Activated CD8-positive, alpha-beta memory T cell treated with anti-CD3 and anti-CD28 coated beads, Interleukin-2, amount 50 U/mL, for 1 hour (primary cell): Measurements from ENCODE around the gene MST1R.
"Not testable (repeated sequence)": the region's sequence is repeated elsewhere in the genome, so short reads cannot be mapped to it uniquely, and the experiment has no call there.

Experiments
- DNase-seq: peaks from one replicate; pipeline ENCODE4 v3.0.0-alpha.2; 2020; ENCODE audit errors: extremely low read depth

MST1R gene

DNA sequence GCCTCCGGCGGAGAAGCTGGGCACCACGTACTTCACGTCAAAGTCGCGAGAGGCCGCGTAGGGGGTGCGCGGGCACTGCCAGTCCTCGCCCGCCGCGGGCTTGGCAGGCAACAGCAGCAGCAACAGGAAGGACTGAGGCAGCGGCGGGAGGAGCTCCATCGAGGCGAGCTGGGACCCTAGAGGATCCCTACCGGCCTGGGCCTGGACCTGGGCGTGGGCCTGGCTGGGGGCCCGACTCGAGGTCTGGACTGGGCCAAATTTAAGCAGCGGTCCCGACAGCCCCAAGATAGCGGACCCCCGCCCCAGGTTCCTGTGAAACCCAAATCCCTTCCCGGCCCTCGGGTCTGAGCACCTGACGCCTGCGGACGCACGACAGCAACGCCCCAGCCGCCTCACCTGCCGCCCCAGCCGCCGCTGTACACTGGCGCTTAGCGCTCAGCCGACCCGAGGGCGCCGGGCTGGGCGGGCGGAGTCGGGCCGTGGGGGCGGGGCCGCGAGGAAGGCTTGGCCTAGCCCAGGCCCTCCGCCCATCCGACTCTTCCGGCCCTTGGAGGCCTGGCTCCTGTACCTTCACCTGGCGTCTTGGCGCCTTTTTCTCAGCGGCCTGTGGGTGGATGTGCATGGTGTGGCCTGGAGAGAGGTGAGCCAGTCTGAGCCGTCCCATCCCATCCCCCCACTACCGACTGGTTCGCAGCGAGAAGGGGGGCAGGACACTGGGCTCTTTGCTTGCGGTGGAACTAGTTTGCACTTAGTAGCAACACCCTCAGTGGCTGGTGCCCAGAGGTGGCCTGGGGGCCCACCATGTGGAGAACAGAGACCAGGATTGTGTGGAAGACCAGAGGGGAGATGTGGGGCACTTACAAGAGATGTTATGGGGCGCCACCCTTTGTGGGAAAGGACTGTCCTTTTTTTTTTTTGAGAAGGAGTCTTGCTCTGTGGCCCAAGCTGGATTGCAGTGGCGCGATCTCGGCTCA lies at the start of gene MST1R:
MST1R (minus strand) TSS at position 423 of the 974 bp plus-strand sequence; CDS start at position 159, 264 bp downstream.
- peak; percentile 36 for DNase-seq

DNA sequence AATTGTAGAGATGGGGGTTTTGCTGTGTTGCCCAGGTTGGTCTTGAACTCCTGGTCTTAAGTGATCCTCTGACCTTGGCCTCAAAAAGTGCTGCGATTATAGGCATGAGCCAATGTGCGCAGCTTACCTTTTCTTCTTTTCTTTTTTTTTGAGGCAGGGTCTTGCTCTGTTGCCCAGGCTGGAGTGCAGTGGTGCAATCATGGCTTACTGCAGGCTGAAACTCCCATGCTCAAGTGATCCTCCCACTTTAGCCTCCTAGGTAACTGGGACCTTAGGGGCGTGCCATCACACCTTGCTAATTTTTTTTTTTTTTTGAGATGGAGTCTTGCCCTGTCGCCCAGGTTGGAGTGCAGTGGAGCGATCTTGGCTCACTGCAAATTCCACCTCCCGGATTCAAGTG lies 49.3 kb upstream of the MST1R start:
- DNase-seq, result no peak

DNA sequence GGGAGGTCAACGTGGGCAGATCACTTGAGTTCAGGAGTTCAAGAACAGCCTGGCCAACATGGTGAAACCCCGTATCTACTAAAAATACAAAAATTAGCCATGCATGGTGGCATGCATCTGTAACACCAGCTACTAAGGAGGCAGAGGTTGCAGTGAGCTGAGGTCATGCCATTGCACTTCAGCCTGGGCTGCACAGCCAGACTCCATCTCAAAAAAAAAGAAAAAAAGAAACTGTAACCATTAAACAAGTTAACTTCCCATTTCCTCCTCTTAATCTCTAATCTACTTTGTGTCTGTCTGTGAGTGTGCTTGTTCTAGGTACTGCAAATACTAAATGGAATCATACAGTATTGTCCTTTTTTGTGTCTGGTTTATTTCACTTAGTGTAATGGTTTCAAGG lies 39.0 kb upstream of the MST1R start:
- no peak for DNase-seq

DNA sequence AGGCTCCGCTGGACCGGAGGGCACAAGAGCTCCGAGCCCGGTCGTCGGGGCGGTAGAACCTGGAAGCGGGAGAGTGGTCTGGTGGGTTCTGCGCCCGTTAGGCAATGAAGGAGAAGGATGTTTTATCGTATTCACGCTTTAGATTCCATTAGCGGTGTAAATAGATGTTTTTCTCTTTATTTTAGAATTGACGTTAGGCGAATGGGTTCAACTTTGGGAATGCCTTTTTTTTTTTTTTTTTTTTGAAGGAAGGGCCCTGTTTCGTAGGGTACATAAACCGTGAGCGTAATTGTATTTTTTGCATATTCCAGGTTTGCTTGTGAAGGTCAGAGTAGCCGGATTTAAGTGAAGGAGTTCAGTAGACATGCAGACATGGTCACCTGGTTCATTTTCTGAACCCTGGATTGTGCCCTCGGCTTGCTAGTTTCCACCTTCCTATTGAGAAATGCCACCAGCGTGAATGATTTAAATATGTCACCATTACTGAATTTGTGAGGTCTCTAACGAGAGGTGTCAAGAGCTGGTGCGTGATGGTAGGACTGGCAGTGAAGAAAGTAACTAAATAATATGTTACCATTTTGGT lies 37.1 kb upstream of the MST1R start:
- DNase-seq, result no peak

DNA sequence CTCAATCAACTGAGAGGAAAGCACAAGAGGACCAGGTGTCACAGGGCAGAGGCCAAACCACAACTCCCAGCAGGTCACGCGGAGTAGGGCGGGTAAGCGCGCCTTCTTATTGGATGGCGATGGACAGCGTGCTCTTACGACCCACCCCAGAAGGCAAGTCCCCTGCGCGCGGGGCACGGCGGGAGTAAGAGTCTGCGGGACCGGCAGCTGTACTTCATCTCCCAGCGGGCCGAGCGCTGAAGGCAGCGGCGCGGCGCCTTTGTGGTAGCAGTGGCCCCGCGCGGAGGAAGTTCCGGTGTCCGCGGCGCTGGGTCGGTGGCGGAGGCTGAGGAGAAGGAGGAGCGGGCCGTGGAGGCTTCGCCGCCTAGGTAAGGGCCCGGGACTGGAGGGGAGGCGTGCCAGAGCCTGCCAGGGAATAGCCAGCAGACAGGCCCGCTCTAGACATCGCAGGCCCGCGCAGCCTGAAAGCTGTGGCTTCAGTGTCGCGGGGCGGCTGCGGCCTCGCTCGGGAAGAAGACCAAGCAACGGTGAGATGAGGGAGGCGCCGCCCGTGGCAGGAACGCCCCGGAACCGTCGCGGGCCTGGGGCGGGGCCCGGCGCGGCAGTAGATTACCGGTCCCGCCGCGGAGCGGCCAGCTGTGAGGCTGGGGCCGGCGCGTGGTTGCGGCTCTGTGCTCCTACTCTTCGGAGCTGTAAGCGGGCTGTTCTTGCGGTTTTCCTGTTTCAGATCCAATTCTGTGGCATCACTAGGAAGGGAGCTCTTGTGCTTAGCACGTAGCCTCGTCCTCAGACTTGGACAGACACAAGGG lies 36.4 kb upstream of the MST1R start, which contains the start of gene RBM6:
RBM6 (plus strand) TSS at position 293 of the 809 bp plus-strand sequence. CDS start 22,492 bp downstream, outside the sequence.
- peak; percentile 65 for DNase-seq

DNA sequence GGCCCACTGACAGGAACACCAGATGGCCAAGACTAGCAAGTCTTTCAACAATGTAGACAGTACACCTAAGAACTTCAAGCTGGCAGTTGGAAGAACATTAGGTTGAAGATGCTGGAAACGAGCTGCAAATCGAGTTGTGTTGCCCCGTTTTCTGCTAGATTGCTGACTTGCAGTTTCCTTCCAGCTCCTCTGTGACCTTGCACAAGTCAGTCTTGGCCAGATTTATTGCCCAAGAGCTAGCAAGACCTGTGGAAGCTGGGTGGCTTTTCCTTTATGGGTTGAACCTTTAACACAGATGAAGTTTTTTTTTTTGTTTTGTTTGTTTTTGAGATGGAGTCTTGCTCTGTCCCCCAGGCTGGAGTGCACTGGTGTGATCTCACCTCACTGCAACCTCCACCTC lies 33.4 kb upstream of the MST1R start:
- DNase-seq, result no peak

DNA sequence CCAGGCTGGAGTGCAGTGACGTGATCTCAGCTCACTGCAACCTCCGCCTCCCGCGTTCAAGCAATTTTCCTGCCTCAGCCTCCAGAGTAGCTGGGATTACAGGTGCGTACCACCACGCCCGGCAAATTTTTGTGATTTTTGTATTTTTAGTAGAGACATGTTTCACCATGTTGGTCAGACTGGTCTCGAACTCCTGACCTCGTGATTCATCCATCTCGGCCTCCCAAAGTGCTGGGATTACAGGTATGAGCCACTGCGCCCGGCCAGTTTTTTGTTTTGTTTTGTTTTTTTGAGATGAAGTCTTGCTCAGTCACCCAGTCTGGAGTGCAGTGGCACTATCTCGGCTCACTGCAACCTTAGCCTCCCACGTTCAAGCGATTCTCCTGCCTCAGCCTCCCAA lies 28.6 kb upstream of the MST1R start:
- not testable (repeated sequence) for DNase-seq

DNA sequence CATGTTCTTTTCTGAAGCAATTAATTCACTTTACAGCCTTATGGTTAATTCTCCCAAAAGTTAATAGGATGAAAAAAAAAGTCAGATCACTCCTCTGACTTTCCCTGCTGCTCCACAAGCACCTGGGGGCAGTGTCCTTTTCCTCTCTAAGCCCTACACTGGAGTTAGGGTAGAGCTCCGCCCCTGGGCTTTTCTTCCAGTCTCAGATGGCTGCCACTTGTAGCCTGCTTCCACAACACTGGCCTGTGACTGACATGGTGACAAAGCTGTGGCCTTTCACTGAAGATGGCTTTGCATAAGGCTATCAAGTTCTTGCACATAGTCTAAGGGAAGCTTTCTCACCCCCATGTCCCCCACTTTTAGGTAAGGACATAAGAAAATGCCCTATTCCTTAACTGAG lies 27.2 kb upstream of the MST1R start:
- no peak for DNase-seq

DNA sequence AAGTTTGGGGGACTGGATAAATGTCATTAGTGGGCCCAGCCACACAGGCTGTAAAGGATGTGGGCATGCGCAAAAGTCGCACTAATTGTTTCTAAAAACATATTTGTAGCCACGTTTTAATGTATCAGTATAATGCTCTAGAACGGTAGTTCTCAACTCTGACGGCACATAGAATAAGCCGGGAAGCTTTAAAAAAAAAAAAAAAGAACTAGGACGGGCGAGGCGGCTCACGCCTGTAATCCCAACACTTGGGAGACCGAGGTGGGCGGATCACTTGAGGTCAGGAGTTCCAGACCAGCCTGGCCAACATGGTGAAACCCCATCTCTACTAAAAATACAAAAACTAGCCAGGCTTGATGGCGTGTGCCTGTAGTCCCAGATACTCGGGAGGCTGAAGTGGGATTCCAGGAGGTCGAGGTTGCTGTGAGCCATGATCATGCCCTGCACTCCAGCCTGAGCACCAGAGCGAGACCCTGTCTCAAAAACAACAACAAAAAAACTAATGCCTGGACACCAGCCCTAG lies 26.6 kb upstream of the MST1R start:
- DNase-seq, result no peak

DNA sequence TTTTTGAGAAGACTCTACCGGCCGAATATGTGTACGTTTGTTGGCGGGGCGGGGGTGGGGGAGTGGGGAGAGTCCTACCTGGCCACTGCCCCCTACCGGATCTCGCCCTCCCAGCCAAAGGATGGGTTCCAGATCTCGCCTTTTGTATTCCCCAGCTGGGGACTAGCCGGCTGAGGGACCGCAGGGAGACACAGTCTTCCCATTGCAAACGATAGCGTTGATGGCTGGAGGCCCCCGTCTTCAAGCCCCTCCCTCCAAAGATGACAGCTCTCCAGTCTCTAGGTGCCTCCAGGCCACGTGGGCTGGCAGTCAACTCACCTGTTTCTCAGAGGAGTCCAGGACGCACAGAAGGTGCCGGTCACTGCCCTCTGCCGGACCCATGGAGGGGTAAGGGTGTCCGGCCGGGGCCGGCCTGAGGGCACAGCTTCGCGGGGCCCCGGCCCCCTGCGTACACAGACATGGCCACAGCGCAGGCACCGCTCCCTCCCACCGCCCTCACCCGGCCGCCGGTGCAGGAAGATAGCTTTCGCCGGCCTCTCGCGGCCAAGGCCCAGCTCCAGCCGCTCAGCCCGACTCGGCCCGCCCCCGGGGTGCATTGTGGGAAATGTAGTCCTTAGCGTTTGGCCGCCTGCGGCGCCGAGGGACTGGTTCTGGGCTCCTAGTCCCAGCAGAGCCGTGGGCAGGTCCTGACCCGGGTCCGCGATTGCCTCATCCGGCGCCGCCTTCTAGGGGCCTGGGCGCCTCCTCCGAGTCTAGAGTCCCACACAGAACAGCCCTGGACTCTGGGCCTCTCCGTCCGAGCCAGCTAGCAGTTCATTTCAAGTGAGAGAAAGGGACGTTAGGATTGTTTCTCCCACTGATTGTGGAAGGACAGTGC lies 25.9 kb upstream of the MST1R start, which contains the start of gene MON1A:
MON1A (minus strand) TSS at position 521 of the 877 bp plus-strand sequence. CDS start 16,465 bp downstream, outside the sequence.
- DNase-seq, result peak; percentile 46

DNA sequence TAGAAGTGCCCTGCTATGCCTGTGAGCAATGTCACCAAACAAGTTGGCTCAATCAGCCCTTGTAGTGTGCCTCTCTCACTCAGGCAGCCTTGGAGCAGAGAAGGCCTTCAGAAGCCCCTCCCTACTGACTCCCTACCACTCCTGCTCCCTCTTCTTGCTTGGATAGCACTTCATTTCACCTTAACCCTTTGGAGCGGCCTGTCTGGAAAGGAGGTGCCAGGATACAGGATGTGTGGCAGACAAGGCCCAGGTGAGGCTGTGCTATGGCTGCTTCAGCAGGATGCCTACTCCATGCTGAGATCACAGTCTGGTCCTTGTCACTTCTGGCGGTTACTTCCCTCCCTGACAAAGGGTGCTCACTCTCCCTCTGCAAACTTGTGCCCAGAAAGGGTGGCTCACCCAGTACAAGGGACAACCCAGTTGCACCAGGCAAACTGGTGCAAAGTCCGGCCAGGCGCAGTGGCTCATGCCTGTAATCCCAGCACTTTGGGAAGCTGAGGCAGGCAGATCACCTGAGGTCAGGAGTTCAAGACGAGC lies 24.9 kb upstream of the MST1R start:
- no peak for DNase-seq

DNA sequence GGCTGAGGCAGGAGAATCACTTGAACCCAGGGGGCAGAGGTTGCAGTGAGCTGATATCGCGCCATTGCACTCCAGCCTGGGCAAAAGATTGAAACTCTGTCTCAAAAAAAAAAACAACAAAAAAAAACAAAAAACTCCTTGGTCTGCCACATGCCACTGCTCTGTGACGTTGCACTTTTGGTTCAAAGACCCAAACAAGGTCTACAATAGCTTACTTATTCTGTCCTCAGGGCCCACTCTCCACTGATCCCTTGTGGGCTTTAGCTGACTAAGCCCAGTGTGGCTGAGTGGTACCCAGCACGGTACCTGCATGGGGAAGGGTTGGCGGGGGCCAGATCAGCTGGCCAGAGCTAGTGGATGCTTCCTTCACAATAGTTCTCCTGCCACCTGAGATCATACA lies 24.1 kb upstream of the MST1R start:
- no peak for DNase-seq

DNA sequence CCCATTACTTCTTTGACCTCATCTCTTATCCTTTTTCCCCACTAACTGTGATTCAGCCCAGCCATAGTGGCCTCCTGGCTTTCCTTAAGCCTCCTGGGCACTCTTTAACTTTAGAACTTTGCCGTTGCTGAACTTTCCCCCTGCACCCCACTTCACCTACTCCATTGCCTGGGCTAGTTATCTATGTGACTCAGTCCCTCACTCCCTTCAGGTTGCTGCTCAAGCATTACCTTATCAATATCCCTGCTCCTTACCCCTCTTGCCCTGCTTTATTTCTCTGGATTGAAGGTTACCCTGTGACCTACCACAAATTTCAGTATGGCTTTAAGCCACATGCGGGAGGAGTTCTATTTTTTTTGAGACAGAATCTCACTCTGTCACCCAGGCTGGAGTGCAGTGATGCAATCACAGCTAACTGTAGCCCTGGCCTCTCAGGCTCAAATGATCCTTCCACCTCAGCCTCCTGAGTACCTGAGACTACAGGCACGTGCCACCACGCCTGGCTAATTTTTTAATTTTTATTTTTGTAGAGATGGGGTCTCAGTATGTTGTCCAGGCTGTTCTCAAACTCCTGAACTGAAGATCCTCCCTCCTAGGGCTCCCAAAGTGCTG lies 22.6 kb upstream of the MST1R start:
- no peak for DNase-seq

DNA sequence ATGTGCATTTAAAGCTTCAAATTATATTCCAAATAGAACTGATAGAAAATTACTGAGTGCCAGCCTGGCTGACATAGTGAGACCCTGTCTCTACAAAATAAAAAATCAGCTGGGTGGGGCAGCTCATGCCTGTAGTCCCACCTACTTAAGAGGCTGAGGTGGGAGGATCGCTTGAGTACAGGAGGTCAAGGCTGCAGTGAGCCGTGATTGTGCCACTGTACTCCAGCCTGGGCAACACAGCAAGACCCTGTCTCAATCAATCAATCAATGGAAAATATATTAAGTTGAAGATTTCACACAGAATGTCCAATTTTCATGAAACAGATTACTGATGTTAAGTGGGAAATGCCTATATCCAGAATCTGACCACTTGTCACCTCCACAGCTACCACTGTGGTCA lies 21.8 kb upstream of the MST1R start:
- DNase-seq, result no peak

DNA sequence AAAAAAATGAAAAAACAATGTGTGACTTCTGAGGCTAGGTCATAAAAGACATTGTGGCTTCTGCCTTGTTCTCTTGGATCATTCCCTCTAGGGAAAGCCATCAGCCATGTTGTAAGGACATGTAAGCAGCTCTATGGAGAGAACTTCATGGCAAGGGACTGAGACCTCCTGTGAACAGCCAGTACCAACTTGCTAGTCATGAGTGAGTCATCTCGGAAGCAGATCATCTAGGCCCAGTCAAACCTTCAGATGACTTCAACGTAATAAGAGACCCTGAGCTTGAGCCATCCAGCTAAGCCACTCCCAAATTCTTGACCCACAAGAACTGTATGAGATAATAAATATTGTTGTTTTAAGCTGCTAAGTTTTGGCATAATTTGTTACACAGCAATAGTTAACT lies 21.0 kb upstream of the MST1R start:
- no peak for DNase-seq

DNA sequence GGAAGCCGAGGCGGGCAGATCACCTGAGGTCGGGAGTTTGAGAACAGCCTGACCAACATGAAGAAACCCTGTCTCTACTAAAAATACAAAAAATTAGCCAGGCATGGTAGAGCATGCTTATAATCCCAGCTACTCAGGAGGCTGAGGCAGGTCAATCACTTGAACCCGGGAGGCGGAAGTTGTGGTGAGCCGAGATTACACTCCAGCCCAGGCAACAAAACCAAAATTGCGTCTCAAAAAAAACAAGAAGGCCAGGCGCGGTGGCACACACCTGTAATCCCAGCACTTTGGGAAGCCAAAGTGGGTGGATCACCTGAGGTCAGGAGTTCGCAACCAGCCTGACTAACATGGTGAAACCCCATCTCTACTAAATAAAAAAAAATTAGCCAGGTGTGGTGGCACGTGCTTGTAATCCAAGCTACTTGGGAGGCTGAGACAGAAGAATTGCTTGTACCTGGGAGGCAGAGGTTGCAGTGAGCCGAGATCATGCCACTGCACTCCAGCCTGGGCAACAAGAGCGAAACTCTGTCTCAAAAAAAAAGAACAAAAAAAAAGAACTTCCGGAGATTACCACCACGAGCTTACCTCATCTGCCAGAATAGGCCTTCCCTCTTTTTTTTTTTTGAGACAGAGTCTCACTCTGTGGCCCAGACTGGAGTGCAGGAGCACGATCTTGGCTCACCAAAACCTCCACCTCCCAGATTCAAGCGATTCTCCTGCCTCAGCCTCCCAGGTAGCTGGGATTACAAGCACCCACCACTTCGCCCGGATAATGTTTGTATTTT lies 14.3 kb upstream of the MST1R start:
- DNase-seq, result not testable (repeated sequence)

DNA sequence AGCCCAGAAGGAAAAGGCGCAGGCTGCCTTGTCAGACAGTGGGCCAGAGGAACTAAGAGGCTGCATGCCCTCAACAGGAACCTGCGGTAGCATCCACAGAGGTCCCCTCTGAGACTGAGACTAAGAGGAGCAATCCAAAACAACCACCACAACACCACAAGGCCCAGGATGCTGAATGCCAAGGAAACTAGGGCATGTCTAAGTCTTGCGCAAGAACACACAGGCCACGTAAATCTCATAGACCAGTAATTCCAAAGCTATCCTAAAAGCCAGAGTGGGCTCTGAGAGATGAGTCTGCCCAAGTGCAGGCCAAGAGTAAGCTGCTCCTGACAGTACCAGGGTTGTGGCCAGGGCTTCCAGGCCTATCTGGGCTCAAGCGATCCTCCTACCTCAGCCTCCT lies 13.0 kb upstream of the MST1R start:
- no peak for DNase-seq

DNA sequence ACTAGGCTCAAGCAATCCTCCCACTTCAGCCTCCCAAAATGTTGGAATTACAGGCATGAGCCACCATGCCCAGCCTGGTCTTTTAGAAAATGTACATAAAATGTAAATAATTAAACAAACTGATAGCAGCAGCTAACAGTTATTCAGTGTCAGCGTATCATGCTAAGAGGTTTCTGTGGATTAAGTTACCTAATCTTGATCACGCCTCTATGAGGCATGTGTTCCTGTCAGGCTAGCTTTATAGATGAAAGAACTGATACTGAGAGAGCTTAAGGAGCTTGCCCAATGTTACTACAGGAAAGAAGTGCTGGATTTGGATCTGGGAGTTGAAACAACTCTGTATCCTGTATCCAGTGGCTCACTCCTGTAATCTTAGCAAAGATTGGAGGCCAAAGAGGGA lies 11.2 kb upstream of the MST1R start:
- DNase-seq, result no peak

DNA sequence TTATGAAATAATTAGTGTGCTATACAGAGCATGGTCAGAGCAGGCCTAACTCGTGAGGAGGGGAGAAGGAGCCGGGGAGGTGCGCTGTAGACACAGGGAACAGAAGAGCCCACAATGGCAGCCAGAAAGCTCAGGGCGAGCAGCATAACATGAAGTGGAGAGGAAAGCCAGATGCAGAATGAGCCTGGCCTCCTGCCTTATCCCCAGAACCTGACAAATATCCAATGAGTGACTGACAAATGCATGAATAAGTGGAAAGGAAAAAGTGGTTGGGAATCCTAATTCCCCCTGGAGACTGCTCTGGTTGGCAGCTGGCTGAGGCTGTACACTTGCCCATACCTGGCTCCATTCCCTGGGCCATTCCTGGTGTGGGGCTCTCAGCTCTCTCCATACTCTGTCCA lies 9.2 kb upstream of the MST1R start:
- DNase-seq, result no peak
